Loucy (cell line): ENCODE data around the gene NGEF.

ENCODE experiments used
- H2AFZ ChIP-seq: fragments of 200-600 bp; sonication (generic); 2 replicates; pipeline ENCODE4 v1.6.0; 2016; ENCODE audit warnings: antibody characterized with exemption, mild to moderate bottlenecking, low read length, moderate library complexity
- H3F3A ChIP-seq: fragments of 200-600 bp; 2 replicates; pipeline ENCODE4 v1.6.0; 2016; ENCODE audit warnings: antibody characterized with exemption, low read depth, mild to moderate bottlenecking
- H3K27me3 ChIP-seq: fragments of 200-600 bp; sonication (generic); 2 replicates; pipeline ENCODE4 v1.6.1; 2014; ENCODE audit warnings: low read length, mild to moderate bottlenecking; ENCODE audit not compliant: insufficient read depth, poor library complexity, severe bottlenecking
- H3K36me3 ChIP-seq: fragments of 200-600 bp; sonication (generic); 2 replicates; pipeline ENCODE4 v1.6.1; 2016; ENCODE audit warnings: low read length; ENCODE audit not compliant: insufficient read depth
- H3K4me1 ChIP-seq: fragments of 200-600 bp; sonication (generic); 2 replicates; pipeline ENCODE4 v1.5.1; 2014; ENCODE audit warnings: low read length, mild to moderate bottlenecking; ENCODE audit not compliant: insufficient read depth, poor library complexity, severe bottlenecking
- H3K4me2 ChIP-seq: fragments of 200-600 bp; sonication (generic); 2 replicates; pipeline ENCODE4 v1.6.0; 2014; ENCODE audit warnings: antibody characterized with exemption, low read length, low read depth, mild to moderate bottlenecking; ENCODE audit not compliant: poor library complexity, severe bottlenecking
- H3K4me3 ChIP-seq: fragments of 200-600 bp; sonication (generic); 2 replicates; pipeline ENCODE4 v1.5.1; 2014; ENCODE audit warnings: low read length, mild to moderate bottlenecking, mixed read lengths; ENCODE audit not compliant: poor library complexity, severe bottlenecking
- H3K79me2 ChIP-seq: fragments of 200-600 bp; sonication (generic); 2 replicates; pipeline ENCODE4 v1.6.1; 2014; ENCODE audit warnings: low read length; ENCODE audit not compliant: insufficient read depth
- H3K9ac ChIP-seq: fragments of 200-600 bp; sonication (generic); 2 replicates; pipeline ENCODE4 v1.6.0; 2014; ENCODE audit warnings: mild to moderate bottlenecking, low read depth, low read length, moderate library complexity; ENCODE audit not compliant: poor library complexity, severe bottlenecking
- H3K9me2 ChIP-seq: fragments of 200-600 bp; sonication (generic); replicated peaks from 2 replicates; pipeline ENCODE4 v1.6.1; 2016; ENCODE audit warnings: low read depth, low read length, mixed read lengths
- H3K9me3 ChIP-seq: fragments of 200-600 bp; sonication (generic); 2 replicates; pipeline ENCODE4 v1.6.1; 2014; ENCODE audit warnings: mild to moderate bottlenecking, antibody characterized with exemption, low read length, low read depth; ENCODE audit not compliant: insufficient read depth
- H4K20me1 ChIP-seq: fragments of 200-600 bp; sonication (generic); 2 replicates; pipeline ENCODE4 v1.6.0; 2014; ENCODE audit warnings: antibody characterized with exemption, low read length, mild to moderate bottlenecking; ENCODE audit not compliant: insufficient read depth, poor library complexity, severe bottlenecking
- CTCF ChIP-seq: fragments of 200-600 bp; sonication (generic); conservative IDR thresholded peaks from 2 replicates; pipeline ENCODE4 v1.5.1; 2014; ENCODE audit warnings: mild to moderate bottlenecking, antibody characterized with exemption, low read length
- EZH2phosphoT487 ChIP-seq: fragments of 200-600 bp; IDR thresholded peaks from 2 replicates; pipeline ENCODE4 v1.6.1; 2018; ENCODE audit warnings: antibody characterized with exemption, mild to moderate bottlenecking, moderate library complexity, borderline replicate concordance

The NGEF gene

GRCh38 chr2:232882505-232883115 is 130.4 kb downstream of the NGEF start:
- Histone ChIP-seq H3K79me2 (no peaks in the 10 kb centered on the region), H2AFZ (no peak overlapping the region), H3K9ac (no peak overlapping the region), H3K4me3 (no peak overlapping the region), H3K36me3 (no peaks in the 10 kb centered on the region), H3K9me2 (no peaks in the 10 kb centered on the region), H3K27me3 (no peaks in the 10 kb centered on the region), H3K4me2 (no peak overlapping the region), H4K20me1 (no peaks in the 10 kb centered on the region), H3K9me3 (no peaks in the 10 kb centered on the region), H3F3A (no peaks in the 10 kb centered on the region), H3K4me1 (no peaks in the 10 kb centered on the region)
- no peak for TF ChIP-seq CTCF
- no peak for TF ChIP-seq EZH2phosphoT487

- no peak for TF ChIP-seq EZH2phosphoT487
- TF ChIP-seq CTCF = no peak
- Histone ChIP-seq H3K4me2 (no peak overlapping the region), H3K27me3 (no peaks in the 10 kb centered on the region), H3K4me1 (no peaks in the 10 kb centered on the region), H3K9me3 (no peaks in the 10 kb centered on the region), H3F3A (no peaks in the 10 kb centered on the region), H3K79me2 (no peaks in the 10 kb centered on the region), H3K36me3 (no peaks in the 10 kb centered on the region), H2AFZ (no peak overlapping the region), H3K4me3 (no peak overlapping the region), H4K20me1 (no peaks in the 10 kb centered on the region), H3K9ac (no peak overlapping the region), H3K9me2 (no peaks in the 10 kb centered on the region)
These were observed 131.0 kb downstream of the NGEF start for GRCh38 chr2:232882085-232882484.

- Histone ChIP-seq H3K79me2 (no peaks in the 10 kb centered on the region), H3K4me1 (no peaks in the 10 kb centered on the region), H4K20me1 (no peaks in the 10 kb centered on the region), H3K9me2 (no peaks in the 10 kb centered on the region), H3K4me3 (no peak overlapping the region), H3K4me2 (no peak overlapping the region), H3K9me3 (no peaks in the 10 kb centered on the region), H3K27me3 (no peaks in the 10 kb centered on the region), H3F3A (no peaks in the 10 kb centered on the region), H3K9ac (no peak overlapping the region), H2AFZ (no peak overlapping the region), H3K36me3 (no peaks in the 10 kb centered on the region)
- TF ChIP-seq EZH2phosphoT487 (no peak), CTCF (no peak)
These were observed 132.2 kb downstream of the NGEF start for GRCh38 chr2:232880764-232881351.
